BLaER1 treated with 17β-estradiol and CSF1 and Interleukin-3, amounts not matched to agents 10 nM and 100 nM (cell line): ENCODE data around the gene COBL.

ENCODE experiments used
- H3K27ac ChIP-seq, 11 experiments: shearing (Covaris generic); formaldehyde crosslinking; 2 replicates each; pipeline ENCODE4 v1.8.1; 2022
- H3K27me3 ChIP-seq, 11 experiments: shearing (Covaris generic); formaldehyde crosslinking; 2 replicates each; pipeline ENCODE4 v1.8.1; 2022
- H3K36me3 ChIP-seq, 11 experiments: shearing (Covaris generic); formaldehyde crosslinking; 2 replicates each; pipeline ENCODE4 v1.8.1; 2022
- H3K4me1 ChIP-seq, 10 experiments: shearing (Covaris generic); formaldehyde crosslinking; 2 replicates each; pipeline ENCODE4 v1.8.1; 2022
- H3K4me2 ChIP-seq, 11 experiments: shearing (Covaris generic); formaldehyde crosslinking; 2 replicates each; pipeline ENCODE4 v1.8.1; 2022
- H3K4me3 ChIP-seq, 10 experiments: shearing (Covaris generic); formaldehyde crosslinking; 2 replicates each; pipeline ENCODE4 v1.8.1; 2022
- H3K9ac ChIP-seq, 11 experiments: shearing (Covaris generic); formaldehyde crosslinking; 2 replicates each; pipeline ENCODE4 v1.8.1; 2022
- H3K9me3 ChIP-seq, 11 experiments: shearing (Covaris generic); formaldehyde crosslinking; replicated peaks in 1 of 11; 2 replicates each; pipeline ENCODE4 v1.8.1; 2022
- H4K20me1 ChIP-seq, 11 experiments: shearing (Covaris generic); formaldehyde crosslinking; 2 replicates each; pipeline ENCODE4 v1.8.1; 2022
- Cebpa-rat ChIP-seq, 11 experiments: shearing (Covaris generic); IDR thresholded peaks; 2 replicates each; pipeline ENCODE4 v1.8.1; 2022

The COBL gene

GRCh38 chr7:51059504-51060142 lies 257.0 kb downstream of the COBL start:
- H3K27me3 ChIP-seq: no peaks in the 10 kb centered on the region
- H3K4me2 ChIP-seq: no peak overlapping the region
- H3K27ac ChIP-seq: no peak overlapping the region
- H3K9ac ChIP-seq: no peak overlapping the region
- H3K4me1 ChIP-seq: peaks cover 0 to 25% (median 19%) of the 10 kb centered on the region in 10 experiments; a peak in 15 of 20 replicates
- H3K4me3 ChIP-seq: no peak overlapping the region
- no peaks in the 10 kb centered on the region for H3K36me3 ChIP-seq
- no peak for TF ChIP-seq Cebpa-rat (IDR thresholded peaks at IDR 0.05)
- H3K9me3 ChIP-seq: no peaks in the 10 kb centered on the region
- H4K20me1 ChIP-seq: no peaks in the 10 kb centered on the region

DNA sequence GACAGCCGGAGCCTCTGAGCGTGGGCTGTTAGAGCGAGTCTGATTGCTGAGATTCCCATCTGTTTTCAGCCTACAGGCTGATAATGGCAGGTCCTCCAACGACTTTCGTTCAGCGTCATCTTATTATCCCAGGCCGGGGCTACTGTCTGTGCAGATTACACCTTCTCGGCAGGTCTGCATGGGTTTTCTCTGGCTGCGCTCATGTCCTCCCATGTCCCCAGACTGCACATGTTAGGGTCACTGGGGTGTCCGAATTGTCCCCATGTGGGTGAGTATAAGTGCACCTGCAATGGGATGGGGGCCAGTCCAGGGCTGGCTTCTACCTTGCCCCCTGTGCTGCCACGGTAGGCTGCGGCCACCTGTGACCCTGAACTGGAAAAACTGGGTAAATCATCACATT lies 257.8 kb downstream of the COBL start:
- Histone ChIP-seq H4K20me1 (no peaks in the 10 kb centered on the region), H3K4me3 (no peak overlapping the region), H3K27ac (no peak overlapping the region), H3K9ac (no peak overlapping the region), H3K27me3 (no peaks in the 10 kb centered on the region), H3K9me3 (no peaks in the 10 kb centered on the region), H3K4me1 (peaks cover 0 to 30% (median 23%) of the 10 kb centered on the region in 10 experiments; a peak in 15 of 20 replicates), H3K36me3 (no peaks in the 10 kb centered on the region), H3K4me2 (no peak overlapping the region)
- TF ChIP-seq Cebpa-rat (IDR thresholded peaks at IDR 0.05): no peak

DNA sequence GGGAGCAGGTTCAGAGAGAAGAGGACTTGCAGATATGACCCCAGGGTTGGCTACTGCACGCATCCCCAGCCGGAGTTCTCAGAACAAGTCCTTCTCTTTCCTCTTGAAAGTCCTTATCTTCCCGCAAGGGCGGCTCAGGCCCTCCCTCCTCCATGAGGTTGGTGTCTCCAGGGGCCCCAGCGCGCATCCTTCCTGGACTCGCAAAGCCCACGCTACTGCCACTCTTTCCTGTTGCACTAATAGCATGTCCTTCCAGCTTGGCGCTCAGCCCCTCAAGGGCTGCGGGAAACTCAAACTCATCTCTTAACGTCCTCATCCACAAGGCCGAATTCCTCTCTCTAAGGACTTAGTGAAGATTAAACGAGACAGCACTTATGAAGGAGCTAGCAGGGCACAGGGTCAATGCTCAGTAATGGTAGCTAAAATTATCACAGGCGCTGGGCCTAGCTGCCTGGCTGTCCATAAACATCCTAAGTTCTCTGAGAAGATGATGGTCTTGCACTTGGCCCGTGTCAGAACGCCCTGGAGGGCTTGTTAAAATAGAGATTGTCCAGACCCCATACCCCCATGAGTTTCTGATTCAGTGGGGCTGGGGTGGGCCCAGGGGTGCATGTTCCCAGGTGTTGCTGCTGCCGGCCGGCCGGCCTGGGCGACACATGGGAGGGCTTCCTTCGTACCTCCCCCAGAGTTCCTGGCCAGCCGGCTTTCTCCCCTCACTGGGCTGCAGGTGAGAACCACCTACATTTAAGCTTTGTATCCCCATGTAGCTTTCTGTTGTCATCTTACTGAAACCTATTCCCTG lies 261.4 kb downstream of the COBL start:
- Histone ChIP-seq H3K4me1 (peaks cover 0 to 30% (median 23%) of the 10 kb centered on the region in 10 experiments; a peak in 15 of 20 replicates), H3K4me3 (no peak overlapping the region), H3K27ac (no peak overlapping the region), H3K4me2 (peak overlapping the region in 9 of 11 experiments; percentile 25 to 71 (median 53); a peak in 18 of 22 replicates), H3K36me3 (no peaks in the 10 kb centered on the region), H3K9me3 (no peaks in the 10 kb centered on the region), H3K9ac (no peak overlapping the region), H4K20me1 (no peaks in the 10 kb centered on the region), H3K27me3 (no peaks in the 10 kb centered on the region)
- TF ChIP-seq Cebpa-rat (IDR thresholded peaks at IDR 0.05): no peak

- Histone ChIP-seq H3K9me3 (no peaks in the 10 kb centered on the region), H3K4me3 (no peak overlapping the region), H3K36me3 (no peaks in the 10 kb centered on the region), H4K20me1 (no peaks in the 10 kb centered on the region), H3K4me2 (peak overlapping the region in 8 of 11 experiments; percentile 25 to 71 (median 56); a peak in 13 of 22 replicates), H3K27me3 (no peaks in the 10 kb centered on the region), H3K27ac (no peak overlapping the region), H3K9ac (no peak overlapping the region), H3K4me1 (peaks cover 0 to 30% (median 23%) of the 10 kb centered on the region in 10 experiments; a peak in 15 of 20 replicates)
- no peak for TF ChIP-seq Cebpa-rat (IDR thresholded peaks at IDR 0.05)
These were observed 262.4 kb downstream of the COBL start for GRCh38 chr7:51054231-51054630.

- Histone ChIP-seq H3K27me3 (no peaks in the 10 kb centered on the region), H3K27ac (no peak overlapping the region), H4K20me1 (no peaks in the 10 kb centered on the region), H3K4me1 (peaks cover 0 to 30% (median 23%) of the 10 kb centered on the region in 10 experiments; a peak in 15 of 20 replicates), H3K9ac (no peak overlapping the region), H3K4me3 (no peak overlapping the region), H3K4me2 (no peak overlapping the region), H3K36me3 (no peaks in the 10 kb centered on the region), H3K9me3 (no peaks in the 10 kb centered on the region)
- TF ChIP-seq Cebpa-rat (IDR thresholded peaks at IDR 0.05): no peak
These were observed 263.3 kb downstream of the COBL start for GRCh38 chr7:51053160-51053925.

DNA sequence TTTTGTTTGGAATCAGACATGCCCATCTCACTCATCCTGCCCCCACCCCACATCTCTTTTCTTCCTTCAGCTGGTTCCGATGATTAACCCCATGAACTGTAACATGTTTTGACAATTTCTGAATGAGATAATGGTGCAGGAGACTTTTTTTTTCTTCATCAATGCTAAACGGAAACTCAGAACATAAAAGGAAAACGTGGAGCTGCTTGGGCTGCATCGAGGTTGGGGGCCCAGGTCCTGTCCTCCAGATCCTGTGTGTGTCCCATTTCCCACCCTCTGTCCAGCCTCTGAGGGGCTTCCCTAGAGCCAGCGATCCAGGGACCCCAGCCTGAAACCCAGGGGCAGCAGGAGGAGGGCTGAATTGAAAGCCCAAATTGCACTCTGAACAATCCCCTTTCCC lies 270.1 kb downstream of the COBL start:
- no peaks in the 10 kb centered on the region for H3K4me1 ChIP-seq
- no peak for TF ChIP-seq Cebpa-rat (IDR thresholded peaks at IDR 0.05)
- H4K20me1 ChIP-seq: no peaks in the 10 kb centered on the region
- H3K4me2 ChIP-seq: no peak overlapping the region
- no peaks in the 10 kb centered on the region for H3K27me3 ChIP-seq
- H3K36me3 ChIP-seq: no peaks in the 10 kb centered on the region
- no peak overlapping the region for H3K4me3 ChIP-seq
- no peaks in the 10 kb centered on the region for H3K9me3 ChIP-seq
- H3K9ac ChIP-seq: no peak overlapping the region
- no peak overlapping the region for H3K27ac ChIP-seq

DNA sequence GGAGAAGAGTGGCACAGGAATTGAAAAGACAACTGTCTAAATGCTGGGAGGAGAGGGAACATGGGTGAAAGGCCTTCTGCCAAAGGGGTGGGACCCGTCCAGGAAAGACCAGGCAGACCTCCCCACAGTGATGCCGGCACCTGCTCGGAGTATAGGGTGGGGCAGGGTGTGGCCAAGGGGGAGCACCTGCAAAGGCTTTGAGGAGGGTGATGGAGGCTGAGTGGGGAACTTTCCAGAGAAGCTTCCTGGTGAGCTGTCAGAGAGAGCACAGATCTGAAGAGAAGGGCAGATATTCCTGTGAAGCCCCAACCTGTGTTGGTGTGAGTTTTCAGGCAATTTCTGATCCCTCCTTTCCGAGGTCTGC lies 270.5 kb downstream of the COBL start:
- Histone ChIP-seq H3K36me3 (no peaks in the 10 kb centered on the region), H3K9me3 (no peaks in the 10 kb centered on the region), H4K20me1 (no peaks in the 10 kb centered on the region), H3K4me3 (no peak overlapping the region), H3K4me1 (no peaks in the 10 kb centered on the region), H3K4me2 (no peak overlapping the region), H3K27ac (no peak overlapping the region), H3K27me3 (no peaks in the 10 kb centered on the region), H3K9ac (no peak overlapping the region)
- no peak for TF ChIP-seq Cebpa-rat (IDR thresholded peaks at IDR 0.05)

DNA sequence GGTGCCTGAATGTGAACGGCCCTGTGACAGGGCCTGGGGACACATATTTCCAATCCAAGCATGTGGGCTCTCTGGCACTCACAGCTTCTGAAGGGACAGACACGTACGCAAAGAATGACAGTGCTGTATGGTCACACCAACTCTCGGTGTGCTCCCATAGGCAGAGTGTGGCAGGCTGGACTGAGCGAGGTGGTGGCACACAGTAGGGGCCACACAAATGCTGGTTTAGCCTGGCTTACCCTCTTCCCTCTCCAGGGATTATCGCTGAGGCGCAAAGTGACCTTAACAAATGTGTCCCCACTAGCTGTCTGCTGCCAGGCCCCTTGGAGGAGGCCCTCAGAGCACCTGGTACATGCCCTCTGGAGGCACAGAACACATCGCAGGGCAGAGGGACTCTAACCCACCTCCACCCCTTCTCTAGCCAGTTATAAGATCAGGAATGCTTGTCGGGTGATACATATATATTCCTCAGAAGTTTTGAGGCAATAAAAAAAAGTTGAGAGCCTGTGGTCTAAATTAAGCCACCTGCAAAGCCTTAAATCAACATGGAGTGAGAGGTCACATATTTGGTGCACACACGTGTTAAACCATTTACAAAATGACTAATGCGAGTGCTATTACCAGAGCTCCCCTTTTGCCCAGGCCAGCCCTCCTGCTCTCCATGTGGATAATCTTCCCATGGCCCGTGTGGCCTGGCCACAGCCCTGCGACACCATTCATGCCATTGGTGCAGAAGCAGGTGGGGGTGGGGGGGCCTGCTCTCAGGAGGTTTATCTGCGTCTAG lies 271.1 kb downstream of the COBL start:
- no peaks in the 10 kb centered on the region for H3K27me3 ChIP-seq
- H3K36me3 ChIP-seq: no peaks in the 10 kb centered on the region
- no peaks in the 10 kb centered on the region for H3K4me1 ChIP-seq
- no peak overlapping the region for H3K4me2 ChIP-seq
- no peaks in the 10 kb centered on the region for H3K9me3 ChIP-seq
- H3K27ac ChIP-seq: no peak overlapping the region
- TF ChIP-seq Cebpa-rat (IDR thresholded peaks at IDR 0.05): no peak
- no peak overlapping the region for H3K9ac ChIP-seq
- no peaks in the 10 kb centered on the region for H4K20me1 ChIP-seq
- H3K4me3 ChIP-seq: no peak overlapping the region

- Histone ChIP-seq H3K9me3 (no peaks in the 10 kb centered on the region), H3K4me1 (no peaks in the 10 kb centered on the region), H3K27ac (no peak overlapping the region), H3K27me3 (no peaks in the 10 kb centered on the region), H3K9ac (no peak overlapping the region), H3K4me3 (no peak overlapping the region), H4K20me1 (no peaks in the 10 kb centered on the region), H3K36me3 (no peaks in the 10 kb centered on the region), H3K4me2 (no peak overlapping the region)
- no peak for TF ChIP-seq Cebpa-rat (IDR thresholded peaks at IDR 0.05)
These were observed 273.1 kb downstream of the COBL start for GRCh38 chr7:51043461-51043860.
